Endothelial cell of umbilical vein (primary cell): ENCODE measurements around the gene MACO1. TPM values are rescaled to one million over a fixed set of nuclear protein-coding genes. Genes with fewer than 3 reads are reported as not detected.

Experiments
- BruUV-seq: library from RNA; stranded (reverse); fragments of 400-500 nt; replicated peaks from 2 replicates; lab custom pipeline; 2021; lab: Mats Ljungman, UMichigan
- CTCF ChIA-PET: fragments of 300-600, 350-600 bp; sonication (Branson Sonifier 250); formaldehyde crosslinking; loops from one replicate; lab custom pipeline; 2021; ENCODE audit warnings: antibody characterized with exemption, inconsistent platforms; lab: Charles Lee
- POLR2A ChIA-PET: fragments of 300-600, 350-600 bp; sonication (Branson Sonifier 250); formaldehyde crosslinking; loops from one replicate; lab custom pipeline; 2021; ENCODE audit warnings: antibody characterized with exemption, inconsistent platforms; lab: Charles Lee
- DNase-seq: peaks from one replicate; pipeline ENCODE4 v3.0.0-alpha.2; 2011; ENCODE audit warnings: low read depth, low spot score
- FAIRE-seq: peaks from 2 replicates; lab custom pipeline; 2011; peaks lifted over from hg19 to GRCh38; lab: Jason Lieb, UNC
- H2AFZ ChIP-seq: 2 replicates; pipeline ENCODE4 v1.6.0; 2012; ENCODE audit warnings: low read depth, low read length, control low read depth, inconsistent platforms
- H3K27ac ChIP-seq: 2 replicates; pipeline ENCODE4 v1.5.1; 2011; ENCODE audit warnings: low read depth, mild to moderate bottlenecking, control low read depth, low read length, moderate library complexity; ENCODE audit not compliant: insufficient read depth
- H3K27me3 ChIP-seq, 2 experiments: 2 replicates each; pipeline versions ENCODE4 v1.6.0 to v1.6.1; 2011; ENCODE audit warnings: low read length in 2 of 2, mixed read lengths in 1 of 2; ENCODE audit not compliant: control insufficient read depth in 2 of 2, insufficient read depth in 2 of 2
- H3K36me3 ChIP-seq, 2 experiments: 2 replicates in 1 of 2; 3 replicates in 1 of 2; pipeline ENCODE4 v1.5.1; 2011; ENCODE audit warnings: low read length in 2 of 2, mild to moderate bottlenecking in 1 of 2, moderate library complexity in 1 of 2; ENCODE audit not compliant: control insufficient read depth in 2 of 2, insufficient read depth in 2 of 2; ENCODE audit errors: extremely low read depth in 1 of 2
- H3K4me1 ChIP-seq: 3 replicates; pipeline ENCODE4 v1.5.1; 2011; ENCODE audit warnings: mild to moderate bottlenecking, low read length; ENCODE audit not compliant: control insufficient read depth, insufficient read depth; ENCODE audit errors: extremely low read depth
- H3K4me2 ChIP-seq: 2 replicates; pipeline ENCODE4 v1.6.1; 2011; ENCODE audit warnings: low read length, control low read depth, mixed read lengths; ENCODE audit not compliant: insufficient read depth
- H3K4me3 ChIP-seq, 3 experiments: fragments of 200-600 bp in 1 of 3; sonication (generic), shearing (Covaris generic) in 1 of 3; replicated peaks in 1 of 3; 2 replicates each; pipeline ENCODE4 v1.5.1; 2011 to 2016; ENCODE audit warnings: control low read depth in 3 of 3, low read length in 3 of 3, mild to moderate bottlenecking in 2 of 3, inconsistent platforms in 1 of 3, low read depth in 1 of 3, moderate library complexity in 1 of 3; ENCODE audit not compliant: insufficient read depth in 1 of 3
- H3K79me2 ChIP-seq: 2 replicates; pipeline ENCODE4 v1.6.0; 2012; ENCODE audit warnings: low read length, inconsistent platforms; ENCODE audit not compliant: control insufficient read depth, insufficient read depth
- H3K9ac ChIP-seq: replicated peaks from 2 replicates; pipeline ENCODE3; 2011; ENCODE audit warnings: low read length, control low read depth; ENCODE audit not compliant: insufficient read depth; ENCODE audit errors: extremely low read depth
- H3K9me1 ChIP-seq: replicated peaks from 3 replicates; pipeline ENCODE4 v1.6.0; 2011; ENCODE audit warnings: mild to moderate bottlenecking, low read length; ENCODE audit not compliant: control insufficient read depth, insufficient read depth; ENCODE audit errors: extremely low read depth
- H3K9me3 ChIP-seq: replicated peaks from 2 replicates; pipeline ENCODE4 v1.5.1; 2012; ENCODE audit warnings: low read length, inconsistent platforms; ENCODE audit not compliant: control insufficient read depth, insufficient read depth
- H4K20me1 ChIP-seq: replicated peaks from 2 replicates; pipeline ENCODE3; 2011; ENCODE audit warnings: mild to moderate bottlenecking, low read length; ENCODE audit not compliant: control insufficient read depth, insufficient read depth; ENCODE audit errors: extremely low read depth
- CTCF ChIP-seq, 2 donors: IDR thresholded peaks; 1 replicate in 1 of 2; 2 replicates in 1 of 2; pipeline ENCODE4 v1.5.1; 2011; ENCODE audit warnings: low read length in 2 of 2, mild to moderate bottlenecking in 2 of 2, moderate library complexity in 2 of 2, control low read depth in 1 of 2, inconsistent platforms in 1 of 2, low read depth in 1 of 2; ENCODE audit not compliant: insufficient read depth in 1 of 2; ENCODE audit errors: extremely low read depth in 1 of 2
- EZH2 ChIP-seq: IDR thresholded peaks from 2 replicates; pipeline ENCODE4 v1.6.1; 2012; ENCODE audit warnings: borderline replicate concordance, low read depth, mild to moderate bottlenecking, moderate library complexity, low read length, inconsistent platforms; ENCODE audit not compliant: severe bottlenecking
- FOS ChIP-seq: IDR thresholded peaks from 2 replicates; pipeline ENCODE4 v1.6.1; 2011; ENCODE audit warnings: mild to moderate bottlenecking, low read length, moderate library complexity, borderline replicate concordance; ENCODE audit not compliant: insufficient read depth
- GATA2 ChIP-seq: IDR thresholded peaks from 2 replicates; pipeline ENCODE4 v1.7.0; 2011; ENCODE audit warnings: low read depth, mild to moderate bottlenecking, moderate library complexity, mixed read lengths, low read length; ENCODE audit not compliant: insufficient read length, insufficient read depth
- JUN ChIP-seq: IDR thresholded peaks from 2 replicates; pipeline ENCODE4 v1.6.1; 2011; ENCODE audit warnings: borderline replicate concordance, low read depth; ENCODE audit not compliant: insufficient read length, insufficient read depth
- MAX ChIP-seq: IDR thresholded peaks from 2 replicates; pipeline ENCODE4 v1.6.1; 2011; ENCODE audit not compliant: insufficient read depth, insufficient read length
- MYC ChIP-seq: IDR thresholded peaks from one replicate; pipeline ENCODE4 v1.6.1; 2011; ENCODE audit warnings: mild to moderate bottlenecking, low read depth, low read length
- POLR2A ChIP-seq: IDR thresholded peaks from 2 replicates; pipeline ENCODE4 v1.6.1; 2012; ENCODE audit warnings: low read depth, mild to moderate bottlenecking, control low read depth, low read length
- POLR2AphosphoS5 ChIP-seq: IDR thresholded peaks from 2 replicates; pipeline ENCODE4 v1.6.1; 2012; ENCODE audit warnings: low read depth, mild to moderate bottlenecking, control low read depth, low read length, moderate library complexity; ENCODE audit not compliant: insufficient read depth
- dilution Hi-C: fragments of 300-500 bp; cut with MboI; formaldehyde crosslinking; loops from one replicate; pipeline ENCODE4 v1.15.0; 2019; ENCODE audit warnings: low sequenced_read_pairs; ENCODE audit not compliant: extremely low pct_ligation_motif_present
- intact Hi-C: fragments of 100-400 bp; cut with micrococcal nuclease; formaldehyde crosslinking; loops from one replicate; pipeline ENCODE4 v1.10.0; 2022
- polyA plus RNA-seq, 4 experiments: library from polyadenylated mRNA; depleted of rRNA in 3 of 4; stranded (reverse) in 3 of 4; unstranded in 1 of 4; fragments of >200 nt; gene quantifications; 2 replicates each; pipeline versions ENCODE4 v1.2.1 to v1.2.3, GENCODE V29; 2011 to 2012; ENCODE audit warnings: missing spikeins in 1 of 4
- total RNA-seq: library from RNA; stranded (reverse); gene quantifications from 2 replicates; pipeline ENCODE4 v1.2.3, GENCODE V29; 2021

Gene MACO1
- total and polyA plus RNA-seq, 2 donors (not counting 3 experiments of a cell fraction or from before 2014, with no cell fraction given): 7.7 to 24.4 TPM

- Histone ChIP-seq H3K36me3 (no peaks in the 10 kb centered on the region), H3K9ac (no peak overlapping the region), H3K27ac (no peak overlapping the region), H3K79me2 (no peaks in the 10 kb centered on the region), H3K9me1 (no peaks in the 10 kb centered on the region), H4K20me1 (no peaks in the 10 kb centered on the region), H3K27me3 (peaks cover 0 to 2% of the 10 kb centered on the region in 2 experiments), H2AFZ (no peak overlapping the region), H3K4me1 (peaks cover 11% of the 10 kb centered on the region), H3K9me3 (no peaks in the 10 kb centered on the region), H3K4me3 (no peak overlapping the region), H3K4me2 (no peak overlapping the region)
- DNase-seq: no peak
- no TSS peak for BruUV-seq
- POLR2A ChIA-PET: no interaction called here
- no peak for TF ChIP-seq POLR2AphosphoS5
- TF ChIP-seq MYC: no peak
- no peak for TF ChIP-seq GATA2
- no peak for TF ChIP-seq JUN
- CTCF ChIA-PET: no interaction called here
- intact Hi-C loops (no loop called here), dilution Hi-C loops (no loop called here)
- FAIRE-seq: no peak
Measured at GRCh38 chr1:25529518-25530185, 99.0 kb downstream of the MACO1 start.

- H3K9me3 ChIP-seq: no peaks in the 10 kb centered on the region
- FAIRE-seq (no peak), DNase-seq (no peak)
- TF ChIP-seq POLR2A (no peak), MAX (no peak), CTCF (IDR thresholded peaks at IDR 0.05; ENCODE audit: extremely low read depth in 1 of 2, insufficient read depth in 1 of 2, low read depth in 1 of 2, low read length in 2 of 2) (no peak), POLR2AphosphoS5 (no peak), JUN (no peak), GATA2 (no peak), MYC (no peak), EZH2 (no peak), FOS (no peak)
- ChIA-PET POLR2A (no interaction called here), CTCF (interaction anchor here (0.6 to 0.9 kb wide), 2 partner anchors 10 to 101 kb away, joined by 3 read pairs; no protein-coding TSS in a partner anchor)
- no peak overlapping the region for H2AFZ ChIP-seq
- no peaks in the 10 kb centered on the region for H3K79me2 ChIP-seq
- no peak overlapping the region for H3K4me3 ChIP-seq
- H3K27me3 ChIP-seq: no peaks in the 10 kb centered on the region
- H4K20me1 ChIP-seq: no peaks in the 10 kb centered on the region
- no TSS peak for BruUV-seq
- no peaks in the 10 kb centered on the region for H3K36me3 ChIP-seq
- H3K9ac ChIP-seq: no peak overlapping the region
- intact Hi-C loops (no loop called here), dilution Hi-C loops (no loop called here)
- H3K9me1 ChIP-seq: no peaks in the 10 kb centered on the region
- no peak overlapping the region for H3K27ac ChIP-seq
- H3K4me2 ChIP-seq: no peak overlapping the region
- H3K4me1 ChIP-seq: peaks cover 11% of the 10 kb centered on the region
Measured at GRCh38 chr1:25530186-25531081, 99.7 kb downstream of the MACO1 start.
